Measurements from ENCODE around the gene DNAJA2. TPM values are rescaled to one million over a fixed set of nuclear protein-coding genes. Genes with fewer than 3 reads are reported as not detected.

DNAJA2 gene
- polyA plus RNA-seq, 1 donor (not counting 4 experiments of a cell fraction or from before 2014, with no cell fraction given): 36.3 TPM

- no peaks in the 10 kb centered on the region for H3K36me3 ChIP-seq (ENCODE audit: control insufficient read depth in 2 of 2, extremely low read depth in 1 of 2, insufficient read depth in 2 of 2, low read length in 2 of 2)
- dilution Hi-C loops (cut with MboI; ENCODE audit: extremely low pct_ligation_motif_present, low sequenced_read_pairs): no loop called here
- no peak overlapping the region for H3K4me3 ChIP-seq (ENCODE audit: control insufficient read depth in 2 of 3, extremely low read depth in 1 of 3, insufficient read depth in 2 of 3, low read depth in 1 of 3, low read length in 3 of 3)
- FAIRE-seq (no peak), DNase-seq (ENCODE audit: low read depth, low spot score) (no peak)
- no peak overlapping the region for H3K4me2 ChIP-seq (ENCODE audit: control insufficient read depth, extremely low read depth, insufficient read depth, low read depth, low read length)
- no peaks in the 10 kb centered on the region for H4K20me1 ChIP-seq (ENCODE audit: control insufficient read depth, extremely low read depth, insufficient read depth, low read length)
- no peaks in the 10 kb centered on the region for H3K9me3 ChIP-seq (ENCODE audit: control insufficient read depth, low read depth, low read length)
- H3K79me2 ChIP-seq (ENCODE audit: control insufficient read depth, insufficient read depth, low read length): no peaks in the 10 kb centered on the region
- H3K4me1 ChIP-seq (ENCODE audit: control insufficient read depth, extremely low read depth, insufficient read depth, low read length): no peaks in the 10 kb centered on the region
- H3K27ac ChIP-seq (ENCODE audit: control insufficient read depth, insufficient read depth, low read length): no peak overlapping the region
- TF ChIP-seq, protein P1, sequence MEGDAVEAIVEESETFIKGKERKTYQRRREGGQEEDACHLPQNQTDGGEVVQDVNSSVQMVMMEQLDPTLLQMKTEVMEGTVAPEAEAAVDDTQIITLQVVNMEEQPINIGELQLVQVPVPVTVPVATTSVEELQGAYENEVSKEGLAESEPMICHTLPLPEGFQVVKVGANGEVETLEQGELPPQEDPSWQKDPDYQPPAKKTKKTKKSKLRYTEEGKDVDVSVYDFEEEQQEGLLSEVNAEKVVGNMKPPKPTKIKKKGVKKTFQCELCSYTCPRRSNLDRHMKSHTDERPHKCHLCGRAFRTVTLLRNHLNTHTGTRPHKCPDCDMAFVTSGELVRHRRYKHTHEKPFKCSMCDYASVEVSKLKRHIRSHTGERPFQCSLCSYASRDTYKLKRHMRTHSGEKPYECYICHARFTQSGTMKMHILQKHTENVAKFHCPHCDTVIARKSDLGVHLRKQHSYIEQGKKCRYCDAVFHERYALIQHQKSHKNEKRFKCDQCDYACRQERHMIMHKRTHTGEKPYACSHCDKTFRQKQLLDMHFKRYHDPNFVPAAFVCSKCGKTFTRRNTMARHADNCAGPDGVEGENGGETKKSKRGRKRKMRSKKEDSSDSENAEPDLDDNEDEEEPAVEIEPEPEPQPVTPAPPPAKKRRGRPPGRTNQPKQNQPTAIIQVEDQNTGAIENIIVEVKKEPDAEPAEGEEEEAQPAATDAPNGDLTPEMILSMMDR (optimal IDR thresholded peaks at IDR 0.05 in 1 of 3, IDR thresholded peaks at IDR 0.05 in 1 of 3, conservative IDR thresholded peaks at IDR 0.05 in 1 of 3; ENCODE audit: extremely low read depth in 1 of 3, insufficient read depth in 2 of 3, low read length in 3 of 3): no peak
- no peak for TF ChIP-seq EZH2 (IDR thresholded peaks at IDR 0.05; ENCODE audit: low read length)
- no peak overlapping the region for H3K9ac ChIP-seq (ENCODE audit: control insufficient read depth, extremely low read depth, insufficient read depth, low read length)
- no peak overlapping the region for H2AFZ ChIP-seq (ENCODE audit: control insufficient read depth, low read length)
- H3K27me3 ChIP-seq (ENCODE audit: control insufficient read depth, extremely low read depth, insufficient read depth, low read length): no peaks in the 10 kb centered on the region
- H3K9me1 ChIP-seq (ENCODE audit: control insufficient read depth, extremely low read depth, insufficient read depth, low read length): no peaks in the 10 kb centered on the region
Observed at GRCh38 chr16:46996391-46996790, 22.9 kb upstream of the DNAJA2 start.

DNA sequence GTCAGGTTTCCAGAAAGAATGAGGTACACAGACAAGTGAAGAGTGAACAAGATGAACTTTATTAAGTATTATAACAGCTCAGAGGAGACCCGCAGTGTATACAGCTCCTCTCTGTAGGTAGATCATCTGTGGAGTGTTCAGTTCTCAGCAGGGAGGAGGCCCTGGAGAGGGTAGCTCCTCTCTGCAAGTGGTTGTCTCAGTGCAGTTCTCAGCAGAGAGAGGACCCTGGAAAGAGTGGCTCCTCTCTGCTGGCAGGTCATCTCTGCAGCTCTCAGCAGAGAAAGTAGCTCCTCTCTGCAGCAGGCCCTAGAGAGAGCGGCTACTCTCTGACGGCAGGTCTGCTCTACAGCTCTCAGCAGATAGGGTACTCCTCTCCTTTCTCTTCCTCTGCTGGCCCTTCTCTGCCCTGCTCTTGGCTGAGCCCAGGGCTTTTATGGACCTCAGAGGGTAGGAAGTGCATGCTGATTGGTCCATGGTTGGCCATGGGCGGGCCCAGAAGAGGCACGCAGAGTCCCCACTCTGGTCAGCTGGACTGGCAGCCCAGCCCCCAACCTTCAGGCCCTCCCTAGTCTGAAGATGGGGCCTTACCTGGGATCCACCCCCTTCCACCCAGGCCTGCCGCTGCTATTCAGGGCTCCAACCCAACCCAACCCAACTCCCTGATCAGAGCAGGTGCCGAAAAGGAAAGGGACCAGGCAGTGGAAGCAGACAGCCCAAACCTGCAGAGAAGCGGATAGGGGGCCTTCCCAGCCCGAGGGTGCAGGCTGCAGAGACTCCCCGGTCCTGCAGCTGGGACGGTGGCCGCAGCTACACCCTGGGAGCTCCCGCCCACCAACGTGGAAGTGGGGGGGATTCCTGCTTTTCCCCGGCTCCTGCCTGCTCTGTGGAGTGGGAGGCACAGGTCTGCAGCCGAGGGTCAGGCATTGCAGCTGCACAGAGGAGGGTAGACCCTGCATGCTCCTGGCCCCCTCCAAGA, 18.5 kb upstream of the DNAJA2 start:
- Histone ChIP-seq H3K79me2 (ENCODE audit: control insufficient read depth, insufficient read depth, low read length) (no peaks in the 10 kb centered on the region), H3K27me3 (ENCODE audit: control insufficient read depth, extremely low read depth, insufficient read depth, low read length) (no peaks in the 10 kb centered on the region), H3K36me3 (ENCODE audit: control insufficient read depth in 2 of 2, extremely low read depth in 1 of 2, insufficient read depth in 2 of 2, low read length in 2 of 2) (no peaks in the 10 kb centered on the region), H3K4me1 (ENCODE audit: control insufficient read depth, extremely low read depth, insufficient read depth, low read length) (no peaks in the 10 kb centered on the region), H4K20me1 (ENCODE audit: control insufficient read depth, extremely low read depth, insufficient read depth, low read length) (no peaks in the 10 kb centered on the region), H3K27ac (ENCODE audit: control insufficient read depth, insufficient read depth, low read length) (no peak overlapping the region), H3K4me3 (ENCODE audit: control insufficient read depth in 2 of 3, extremely low read depth in 1 of 3, insufficient read depth in 2 of 3, low read depth in 1 of 3, low read length in 3 of 3) (no peak overlapping the region), H3K9me3 (ENCODE audit: control insufficient read depth, low read depth, low read length) (no peaks in the 10 kb centered on the region), H3K9ac (ENCODE audit: control insufficient read depth, extremely low read depth, insufficient read depth, low read length) (no peak overlapping the region), H3K9me1 (ENCODE audit: control insufficient read depth, extremely low read depth, insufficient read depth, low read length) (no peaks in the 10 kb centered on the region), H2AFZ (ENCODE audit: control insufficient read depth, low read length) (no peak overlapping the region), H3K4me2 (ENCODE audit: control insufficient read depth, extremely low read depth, insufficient read depth, low read depth, low read length) (no peak overlapping the region)
- DNase-seq (ENCODE audit: low read depth, low spot score) (no peak), FAIRE-seq (no peak)
- TF ChIP-seq, protein P1 (optimal IDR thresholded peaks at IDR 0.05 in 1 of 3, IDR thresholded peaks at IDR 0.05 in 1 of 3, conservative IDR thresholded peaks at IDR 0.05 in 1 of 3; ENCODE audit: extremely low read depth in 1 of 3, insufficient read depth in 2 of 3, low read length in 3 of 3): no peak
- TF ChIP-seq EZH2 (IDR thresholded peaks at IDR 0.05; ENCODE audit: low read length): no peak
- dilution Hi-C loops (cut with MboI; ENCODE audit: extremely low pct_ligation_motif_present, low sequenced_read_pairs): no loop called here
